Muscle layer of duodenum (tissue), 2 donors: ENCODE results near the gene MUC4.

Source experiments
- H3K27ac ChIP-seq: one replicate; pipeline ENCODE4 v1.7.0; 2013; ENCODE audit warnings: mild to moderate bottlenecking, low read length
- H3K27me3 ChIP-seq: one replicate; pipeline ENCODE4 v1.7.0; 2013; ENCODE audit warnings: low read depth, mild to moderate bottlenecking, control low read depth, low read length
- H3K36me3 ChIP-seq, 2 donors: one replicate each; pipeline ENCODE4 v1.7.0; 2013; ENCODE audit warnings: low read length in 2 of 2, control low read depth in 1 of 2, mild to moderate bottlenecking in 1 of 2; ENCODE audit not compliant: insufficient read depth in 2 of 2, control insufficient read depth in 1 of 2
- H3K4me1 ChIP-seq, 2 donors: one replicate each; pipeline ENCODE4 v1.7.0; 2013; ENCODE audit warnings: low read length in 2 of 2, mild to moderate bottlenecking in 2 of 2, control low read depth in 1 of 2, moderate library complexity in 1 of 2; ENCODE audit not compliant: insufficient read depth in 2 of 2, control insufficient read depth in 1 of 2
- H3K4me3 ChIP-seq, 2 donors: one replicate each; pipeline ENCODE4 v1.7.0; 2013; ENCODE audit warnings: low read length in 2 of 2, low read depth in 1 of 2, mild to moderate bottlenecking in 1 of 2
- H3K9me3 ChIP-seq, 2 donors: one replicate each; pipeline ENCODE4 v1.7.0; 2013; ENCODE audit warnings: low read length in 2 of 2, control low read depth in 1 of 2, mild to moderate bottlenecking in 1 of 2; ENCODE audit not compliant: control insufficient read depth in 1 of 2
- donor health status: healthy.

Gene MUC4

GRCh38 chr3:195849322-195850074 is 37.8 kb upstream of the MUC4 start:
- Histone ChIP-seq H3K27me3 (no peaks in the 10 kb centered on the region), H3K4me3 (no peak overlapping the region), H3K9me3 (no peaks in the 10 kb centered on the region), H3K27ac (no peak overlapping the region), H3K36me3 (no peaks in the 10 kb centered on the region), H3K4me1 (no peaks in the 10 kb centered on the region)

DNA sequence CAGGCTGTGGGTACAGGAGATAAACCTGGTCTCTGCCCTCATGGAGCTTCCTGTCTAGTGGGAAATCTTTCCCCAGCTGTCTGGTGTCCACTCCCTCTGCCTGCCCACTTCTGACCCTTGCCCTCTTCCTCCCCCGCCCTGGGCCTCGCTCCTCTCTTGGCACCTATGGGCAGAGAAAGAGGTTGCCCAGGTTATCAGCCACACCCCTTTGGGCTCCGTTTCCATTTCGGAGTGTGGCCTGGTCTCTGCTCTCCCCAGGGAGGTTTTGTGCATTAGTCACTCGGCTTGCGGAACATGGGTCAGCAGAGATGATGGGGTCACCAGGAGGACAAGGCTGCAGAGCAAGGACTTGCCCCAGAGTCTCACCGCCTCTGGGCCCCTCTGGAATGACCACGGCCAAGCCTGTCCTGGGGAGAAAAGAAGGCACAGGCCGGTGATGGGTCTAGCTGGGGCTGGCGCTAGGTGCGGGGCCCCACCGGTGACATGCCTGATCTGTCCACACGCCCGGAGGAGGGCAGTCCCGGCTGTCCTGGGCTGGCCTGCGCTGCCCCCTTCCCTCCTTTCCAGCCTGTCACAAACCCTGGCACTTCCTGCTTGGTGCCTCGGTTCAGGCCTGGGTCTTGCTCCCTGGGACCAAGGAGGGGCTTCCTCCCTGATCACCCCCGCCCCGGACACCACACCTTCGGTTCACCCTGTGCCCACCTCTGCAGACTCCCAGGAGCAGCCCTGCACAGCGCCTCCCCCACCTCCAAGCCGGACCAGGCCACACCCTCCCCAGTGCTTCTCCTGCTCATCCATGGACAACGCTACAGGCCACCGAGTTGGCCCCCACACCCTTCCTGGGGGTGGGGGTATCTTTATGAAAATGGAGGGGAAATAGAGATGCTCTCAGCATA is 35.6 kb upstream of the MUC4 start:
- Histone ChIP-seq H3K27me3 (no peaks in the 10 kb centered on the region), H3K9me3 (no peaks in the 10 kb centered on the region), H3K4me3 (no peak overlapping the region), H3K36me3 (no peaks in the 10 kb centered on the region), H3K27ac (no peak overlapping the region), H3K4me1 (no peaks in the 10 kb centered on the region)

GRCh38 chr3:195845483-195845882 is 33.8 kb upstream of the MUC4 start:
- no peaks in the 10 kb centered on the region for H3K27me3 ChIP-seq

DNA sequence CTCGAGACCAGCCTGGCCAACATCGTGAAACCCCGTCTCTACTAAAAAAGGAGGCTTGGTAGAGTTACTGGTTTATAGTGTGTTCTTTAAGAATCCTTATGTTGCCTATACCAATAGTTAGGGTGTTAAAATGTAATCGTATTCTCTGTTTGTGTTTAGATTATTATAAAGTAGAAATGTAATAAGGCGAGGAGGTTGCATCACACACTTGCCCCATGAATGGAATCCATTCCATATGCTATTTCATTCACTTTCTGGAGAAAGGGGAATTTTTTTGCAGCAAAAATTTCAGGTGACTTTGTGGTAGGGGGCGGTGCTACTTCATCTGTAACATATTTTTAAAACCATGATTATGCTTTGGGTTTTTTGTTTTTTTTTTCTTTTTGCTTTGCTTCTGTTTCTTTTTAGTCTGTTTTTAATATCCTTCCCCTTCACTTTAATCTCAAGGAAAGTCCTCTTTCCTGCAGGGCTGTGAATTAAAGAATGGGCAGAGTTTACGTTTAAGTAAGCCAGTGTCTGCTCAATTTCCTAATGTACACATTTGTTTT is 33.0 kb upstream of the MUC4 start:
- no peak overlapping the region for H3K27ac ChIP-seq
- H3K9me3 ChIP-seq: no peaks in the 10 kb centered on the region
- H3K4me3 ChIP-seq: no peak overlapping the region
- no peaks in the 10 kb centered on the region for H3K36me3 ChIP-seq
- H3K4me1 ChIP-seq: no peaks in the 10 kb centered on the region
- H3K27me3 ChIP-seq: no peaks in the 10 kb centered on the region

More at GRCh38 chr3:195845483-195845882, 33.8 kb upstream of the MUC4 start:
- Histone ChIP-seq H3K27ac (no peak overlapping the region), H3K9me3 (no peaks in the 10 kb centered on the region), H3K4me3 (no peak overlapping the region), H3K36me3 (no peaks in the 10 kb centered on the region), H3K4me1 (no peaks in the 10 kb centered on the region)

DNA sequence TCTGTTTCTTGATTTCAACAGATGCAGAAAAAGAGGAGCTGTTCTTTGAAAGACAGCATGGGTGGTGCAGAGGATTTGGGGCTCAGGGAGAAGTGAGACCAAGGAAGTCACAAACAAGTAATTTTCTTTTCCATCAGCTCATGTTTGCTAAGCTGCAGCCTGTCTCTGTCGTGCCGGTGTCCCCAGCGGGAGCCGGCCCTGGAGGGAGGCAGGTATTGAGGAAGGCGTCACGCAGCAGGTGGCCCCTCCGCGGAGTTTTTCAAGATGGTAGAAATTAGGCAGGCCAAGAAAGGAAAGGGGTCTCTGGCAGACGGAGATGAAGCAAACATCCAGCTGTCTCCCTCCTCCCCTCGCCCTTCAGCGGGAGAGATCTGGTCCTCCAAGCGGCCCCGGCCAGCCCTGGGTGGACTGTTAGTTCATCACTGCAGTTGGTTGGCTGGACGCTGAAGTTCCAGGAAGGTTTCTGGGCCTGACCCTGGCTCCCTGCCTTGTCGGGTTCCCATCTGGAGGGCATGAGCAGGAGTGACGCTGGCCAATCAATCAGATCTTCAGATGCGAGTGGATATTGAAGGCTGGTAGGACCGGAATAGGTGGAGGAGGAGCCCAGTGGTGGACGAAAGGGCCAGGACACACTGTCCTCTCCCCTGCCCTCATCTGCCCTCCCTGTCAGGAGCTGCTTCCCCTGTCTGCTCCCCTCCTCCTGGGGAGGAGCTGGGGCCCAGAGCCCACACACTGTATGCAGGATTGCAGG is 27.7 kb upstream of the MUC4 start:
- Histone ChIP-seq H3K27me3 (no peaks in the 10 kb centered on the region), H3K9me3 (no peaks in the 10 kb centered on the region), H3K4me3 (no peak overlapping the region)

GRCh38 chr3:195838714-195839113 is 27.0 kb upstream of the MUC4 start:
- no peaks in the 10 kb centered on the region for H3K9me3 ChIP-seq
- no peaks in the 10 kb centered on the region for H3K27me3 ChIP-seq
- H3K4me3 ChIP-seq: no peak overlapping the region

More for the DNA sequence above, 27.7 kb upstream of the MUC4 start:
- Histone ChIP-seq H3K36me3 (no peaks in the 10 kb centered on the region), H3K27ac (no peak overlapping the region), H3K4me1 (no peaks in the 10 kb centered on the region)

GRCh38 chr3:195836476-195837135 is 24.9 kb upstream of the MUC4 start:
- Histone ChIP-seq H3K9me3 (no peaks in the 10 kb centered on the region), H3K27ac (no peak overlapping the region), H3K4me1 (no peaks in the 10 kb centered on the region), H3K36me3 (no peaks in the 10 kb centered on the region), H3K4me3 (no peak overlapping the region), H3K27me3 (no peaks in the 10 kb centered on the region)

More at GRCh38 chr3:195838714-195839113, 27.0 kb upstream of the MUC4 start:
- no peaks in the 10 kb centered on the region for H3K36me3 ChIP-seq
- H3K27ac ChIP-seq: no peak overlapping the region
- H3K4me1 ChIP-seq: no peaks in the 10 kb centered on the region

DNA sequence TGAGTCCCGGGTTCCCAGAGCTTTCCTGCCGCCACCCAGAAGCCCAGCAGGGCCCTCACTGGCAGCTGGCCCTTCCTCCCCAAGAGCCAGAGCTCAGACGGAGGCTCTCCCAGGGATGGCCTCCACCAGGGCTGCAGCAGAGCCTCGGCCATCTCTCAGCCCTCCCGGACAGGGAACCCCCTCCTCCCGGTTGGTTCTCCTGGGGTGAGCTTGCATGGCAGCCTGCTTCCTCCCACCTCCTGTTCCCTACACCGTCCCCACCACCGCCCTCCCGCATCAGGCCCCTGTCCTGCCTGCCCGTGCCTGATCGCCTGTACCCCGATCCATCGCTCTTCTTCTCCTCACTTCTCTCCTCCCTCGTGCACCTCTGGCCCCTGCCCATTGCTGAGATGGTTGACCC is 24.1 kb upstream of the MUC4 start:
- H3K36me3 ChIP-seq: no peaks in the 10 kb centered on the region
- no peak overlapping the region for H3K27ac ChIP-seq
- H3K27me3 ChIP-seq: no peaks in the 10 kb centered on the region
- no peak overlapping the region for H3K4me3 ChIP-seq
- H3K9me3 ChIP-seq: no peaks in the 10 kb centered on the region
- H3K4me1 ChIP-seq: no peaks in the 10 kb centered on the region

DNA sequence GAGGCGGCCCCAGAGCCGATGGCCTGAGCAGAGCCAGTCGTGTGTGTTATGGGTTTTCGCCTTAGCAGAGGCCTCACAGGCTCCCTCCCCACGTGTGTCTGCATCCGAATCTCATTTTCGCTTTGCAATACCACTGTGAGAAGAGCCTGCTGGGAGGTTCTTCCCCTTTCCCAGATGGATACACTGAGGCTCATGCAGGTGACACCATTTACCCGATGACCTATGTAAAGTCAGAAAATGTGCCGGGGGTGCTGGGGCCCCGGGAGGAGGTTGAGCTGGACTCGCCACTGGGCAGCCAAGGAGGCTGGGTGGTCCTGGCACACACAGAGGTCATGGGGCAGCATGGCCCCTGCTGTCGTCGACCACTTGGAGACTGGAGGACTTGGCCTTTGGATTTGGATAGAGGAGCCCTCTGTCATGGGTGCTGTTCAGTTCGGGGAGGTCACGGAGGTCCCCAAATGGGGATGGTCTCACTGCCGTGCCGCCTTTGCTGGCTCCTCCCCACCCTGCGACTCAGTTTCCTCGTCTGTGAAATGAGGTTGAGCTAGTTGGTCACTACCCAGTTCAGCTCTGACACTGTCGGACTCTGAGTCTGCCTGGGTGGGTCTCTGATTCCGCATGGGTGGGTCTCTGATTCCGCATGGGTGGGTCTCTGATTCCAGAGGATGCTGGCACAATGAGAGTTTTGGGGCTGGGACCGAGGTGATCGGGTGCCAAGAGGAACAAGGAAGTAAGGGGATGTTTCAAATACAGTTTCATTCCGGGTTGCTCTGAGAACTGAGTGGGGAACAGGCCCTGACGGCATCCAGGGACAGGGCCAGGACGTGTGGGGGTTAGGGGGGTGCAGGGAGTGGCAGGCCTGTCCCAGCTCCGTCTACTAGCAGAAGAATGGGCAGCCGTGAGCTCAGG is 23.2 kb upstream of the MUC4 start:
- Histone ChIP-seq H3K36me3 (no peaks in the 10 kb centered on the region), H3K27ac (no peak overlapping the region), H3K27me3 (no peaks in the 10 kb centered on the region), H3K4me3 (no peak overlapping the region), H3K9me3 (no peaks in the 10 kb centered on the region), H3K4me1 (no peaks in the 10 kb centered on the region)

- Histone ChIP-seq H3K27me3 (no peaks in the 10 kb centered on the region), H3K4me3 (no peak overlapping the region), H3K36me3 (no peaks in the 10 kb centered on the region), H3K27ac (no peak overlapping the region), H3K4me1 (no peaks in the 10 kb centered on the region), H3K9me3 (no peaks in the 10 kb centered on the region)
Observed at GRCh38 chr3:195829897-195830254, 18.1 kb upstream of the MUC4 start.
